Measurements from ENCODE around the gene BIRC5.

Gene BIRC5

GRCh38 chr17:78258323-78259191, 44.5 kb downstream of the BIRC5 start:
- DNase-seq, result peak; percentile 86

- no peak for DNase-seq
These were observed 45.1 kb downstream of the BIRC5 start for GRCh38 chr17:78259192-78259554.

GRCh38 chr17:78263063-78263735, 49.1 kb downstream of the BIRC5 start:
- peak; percentile 47 for DNase-seq

- no peak for DNase-seq
These were observed 49.8 kb downstream of the BIRC5 start for GRCh38 chr17:78263736-78264340.

- no peak for DNase-seq
These were observed 50.5 kb downstream of the BIRC5 start for GRCh38 chr17:78264590-78264989.

- DNase-seq, result no peak
These were observed 51.1 kb downstream of the BIRC5 start for GRCh38 chr17:78265121-78265520.

GRCh38 chr17:78266231-78266631, 52.2 kb downstream of the BIRC5 start:
- DNase-seq, result no peak

GRCh38 chr17:78266771-78267170, 52.7 kb downstream of the BIRC5 start:
- no peak for DNase-seq

- no peak for DNase-seq
These were observed 53.4 kb downstream of the BIRC5 start for GRCh38 chr17:78267253-78268073.

GRCh38 chr17:78268191-78268874, 54.3 kb downstream of the BIRC5 start:
- DNase-seq, result no peak

- DNase-seq, result no peak
These were observed 55.2 kb downstream of the BIRC5 start for GRCh38 chr17:78268951-78269905.

- no peak for DNase-seq
These were observed 55.9 kb downstream of the BIRC5 start for GRCh38 chr17:78269955-78270381.

GRCh38 chr17:78271419-78272170, 57.5 kb downstream of the BIRC5 start:
- no peak for DNase-seq

GRCh38 chr17:78272181-78272913, 58.3 kb downstream of the BIRC5 start:
- DNase-seq, result peak; percentile 78

- DNase-seq, result no peak
These were observed 58.8 kb downstream of the BIRC5 start for GRCh38 chr17:78272914-78273258.

GRCh38 chr17:78273813-78274212, 59.8 kb downstream of the BIRC5 start:
- no peak for DNase-seq
